Effector memory CD4-positive, alpha-beta T cell (primary cell): Measurements from ENCODE around the gene RDX.
"Not testable (repeated sequence)": the region's sequence is repeated elsewhere in the genome, so short reads cannot be mapped to it uniquely, and the experiment has no call there.

Source experiments
- DNase-seq, 3 donors: peaks; one replicate each; pipeline ENCODE4 v3.0.0-alpha.2; 2020
- H3K27ac ChIP-seq: 2 replicates; pipeline ENCODE4 v1.7.0; 2013; ENCODE audit warnings: mild to moderate bottlenecking, low read length, moderate library complexity; ENCODE audit not compliant: insufficient read depth, poor library complexity, severe bottlenecking
- H3K27me3 ChIP-seq: replicated peaks from 2 replicates; pipeline ENCODE4 v1.7.0; 2013; ENCODE audit warnings: mild to moderate bottlenecking, low read length; ENCODE audit not compliant: insufficient read depth, control insufficient read depth, poor library complexity, severe bottlenecking
- H3K36me3 ChIP-seq: 2 replicates; pipeline ENCODE4 v1.7.0; 2013; ENCODE audit warnings: mild to moderate bottlenecking, low read length, moderate library complexity; ENCODE audit not compliant: control insufficient read depth, insufficient read depth
- H3K4me1 ChIP-seq: 2 replicates; pipeline ENCODE4 v1.7.0; 2013; ENCODE audit warnings: low read length, mild to moderate bottlenecking; ENCODE audit not compliant: control insufficient read depth, insufficient read depth, poor library complexity, severe bottlenecking
- H3K4me3 ChIP-seq: 2 replicates; pipeline ENCODE4 v1.7.0; 2013; ENCODE audit warnings: low read length, low read depth, mild to moderate bottlenecking; ENCODE audit not compliant: insufficient read depth, poor library complexity, severe bottlenecking
- H3K9me3 ChIP-seq: 2 replicates; pipeline ENCODE4 v1.7.0; 2013; ENCODE audit warnings: mild to moderate bottlenecking, low read length, moderate library complexity; ENCODE audit not compliant: control insufficient read depth

RDX gene

DNA sequence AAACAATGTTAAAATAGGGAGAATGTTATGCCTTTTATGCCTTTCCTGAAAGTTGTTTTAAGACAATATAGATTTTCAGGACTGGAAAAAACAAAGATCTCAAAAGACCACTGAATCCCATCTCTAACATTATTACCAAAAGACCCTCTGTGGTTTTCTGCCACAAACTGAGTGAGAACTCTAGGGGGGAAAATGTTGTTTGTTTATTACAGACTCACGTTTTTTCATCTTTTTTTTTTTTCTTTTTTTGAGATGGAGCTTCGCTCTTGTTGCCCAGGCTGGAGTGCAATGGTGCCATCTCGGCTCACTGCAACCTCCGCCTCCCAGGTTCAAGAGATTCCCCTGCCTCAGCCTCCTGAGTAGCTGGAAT is 9.6 kb upstream of the RDX start:
- H3K4me1 ChIP-seq, H3K27me3 ChIP-seq, DNase-seq, H3K27ac ChIP-seq, H3K36me3 ChIP-seq, H3K9me3 ChIP-seq, H3K4me3 ChIP-seq: not testable (repeated sequence)

DNA sequence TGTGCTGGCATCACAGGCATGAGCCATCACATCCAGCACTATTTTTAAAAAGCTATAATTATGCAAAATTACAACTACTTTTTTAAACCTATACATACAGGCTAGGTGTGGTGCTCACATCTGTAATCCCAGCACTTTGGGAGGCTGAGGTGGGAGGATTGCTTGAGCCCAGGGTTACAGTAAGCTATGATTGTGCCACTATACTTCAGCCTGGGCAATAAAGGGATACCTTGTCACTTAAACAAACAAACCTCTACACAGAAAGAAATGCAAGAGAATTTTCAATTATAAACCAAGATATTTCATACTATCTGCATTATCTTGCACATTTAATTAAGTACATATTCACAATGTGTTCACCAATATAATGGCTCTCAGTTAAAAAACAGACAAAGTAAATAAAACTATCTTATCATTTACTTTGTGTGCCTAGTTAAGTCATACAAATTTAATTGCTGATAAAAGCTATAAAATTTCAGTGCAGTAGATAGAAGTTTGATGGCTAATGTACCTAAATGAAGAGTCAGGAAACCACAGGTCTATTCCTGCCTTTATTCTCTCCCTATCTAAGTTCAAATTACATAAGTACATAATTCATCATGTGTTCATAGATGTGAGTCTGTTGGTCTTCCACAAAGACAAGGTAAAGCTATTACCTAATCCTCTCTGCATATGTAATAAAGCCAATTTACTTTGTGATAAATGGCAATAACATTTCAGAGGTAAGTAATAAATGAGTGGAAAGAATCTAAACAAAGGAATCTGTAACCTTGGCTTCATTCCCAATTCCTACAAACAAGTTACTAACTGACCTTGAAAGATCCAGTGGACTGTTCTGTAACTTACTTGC is 9.0 kb upstream of the RDX start:
- no peak for DNase-seq
- Histone ChIP-seq H3K27ac (no peak overlapping the region), H3K27me3 (no peaks in the 10 kb centered on the region), H3K36me3 (no peaks in the 10 kb centered on the region), H3K4me3 (no peak overlapping the region), H3K9me3 (no peaks in the 10 kb centered on the region), H3K4me1 (no peaks in the 10 kb centered on the region)

- Histone ChIP-seq H3K36me3 (no peaks in the 10 kb centered on the region), H3K9me3 (no peaks in the 10 kb centered on the region), H3K27ac (no peak overlapping the region), H3K27me3 (no peaks in the 10 kb centered on the region), H3K4me1 (no peaks in the 10 kb centered on the region), H3K4me3 (no peak overlapping the region)
- no peak for DNase-seq
Observed at GRCh38 chr11:110303414-110303826, 7.0 kb upstream of the RDX start.

- Histone ChIP-seq H3K9me3 (no peaks in the 10 kb centered on the region), H3K27ac (no peak overlapping the region), H3K4me1 (no peaks in the 10 kb centered on the region), H3K27me3 (no peaks in the 10 kb centered on the region), H3K4me3 (no peak overlapping the region), H3K36me3 (no peaks in the 10 kb centered on the region)
- no peak for DNase-seq
Observed at GRCh38 chr11:110301577-110301976, 5.2 kb upstream of the RDX start.

- Histone ChIP-seq H3K4me3 (no peak overlapping the region), H3K4me1 (no peaks in the 10 kb centered on the region), H3K9me3 (no peaks in the 10 kb centered on the region), H3K36me3 (no peaks in the 10 kb centered on the region), H3K27me3 (no peaks in the 10 kb centered on the region), H3K27ac (no peak overlapping the region)
- no peak for DNase-seq
Observed at GRCh38 chr11:110301032-110301431, 4.6 kb upstream of the RDX start.

DNA sequence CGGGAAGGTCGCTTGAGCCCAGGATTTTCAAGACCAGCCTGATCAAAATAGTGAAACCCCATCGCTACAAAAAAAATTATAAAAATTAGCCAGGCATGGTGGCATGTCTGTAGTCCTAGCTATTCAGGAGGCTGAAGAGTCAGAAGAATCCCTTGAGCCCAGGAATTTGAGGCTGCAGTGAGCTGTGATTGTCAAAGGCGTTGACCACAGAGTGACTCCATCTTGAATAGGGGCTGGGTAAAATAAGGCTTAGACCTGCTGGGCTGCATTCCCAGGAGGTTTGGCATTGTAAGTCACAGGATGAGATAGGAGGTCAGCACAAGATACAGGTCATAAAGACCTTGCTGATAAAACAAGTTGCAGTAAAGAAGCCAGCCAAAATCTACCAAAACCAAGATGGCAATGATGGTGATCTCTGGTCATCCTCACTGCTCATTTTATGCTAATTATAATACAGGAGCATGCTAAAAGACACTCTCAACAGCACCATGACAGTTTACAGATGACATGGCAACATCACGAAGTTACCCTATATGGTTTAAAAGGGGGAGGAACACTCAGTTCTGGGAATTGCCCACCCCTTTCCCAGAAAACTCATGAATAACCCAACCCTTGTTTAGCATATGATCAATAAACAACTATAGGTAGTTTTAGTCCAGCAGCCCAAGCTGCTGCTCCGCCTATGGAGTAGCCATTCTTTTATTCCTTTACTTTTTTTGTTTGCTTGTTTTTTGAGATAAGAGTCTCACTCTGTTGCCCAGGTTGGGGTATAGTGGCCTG is 2.8 kb upstream of the RDX start:
- Histone ChIP-seq H3K27me3 (no peaks in the 10 kb centered on the region), H3K27ac (no peak overlapping the region), H3K4me3 (no peak overlapping the region), H3K9me3 (no peaks in the 10 kb centered on the region), H3K4me1 (no peaks in the 10 kb centered on the region), H3K36me3 (no peaks in the 10 kb centered on the region)
- DNase-seq: no peak

- Histone ChIP-seq H3K4me3 (no peak overlapping the region), H3K4me1 (no peaks in the 10 kb centered on the region), H3K9me3 (no peaks in the 10 kb centered on the region), H3K27ac (no peak overlapping the region), H3K36me3 (no peaks in the 10 kb centered on the region), H3K27me3 (no peaks in the 10 kb centered on the region)
- DNase-seq: no peak
Observed at GRCh38 chr11:110298301-110298765, 1.9 kb upstream of the RDX start.

DNA sequence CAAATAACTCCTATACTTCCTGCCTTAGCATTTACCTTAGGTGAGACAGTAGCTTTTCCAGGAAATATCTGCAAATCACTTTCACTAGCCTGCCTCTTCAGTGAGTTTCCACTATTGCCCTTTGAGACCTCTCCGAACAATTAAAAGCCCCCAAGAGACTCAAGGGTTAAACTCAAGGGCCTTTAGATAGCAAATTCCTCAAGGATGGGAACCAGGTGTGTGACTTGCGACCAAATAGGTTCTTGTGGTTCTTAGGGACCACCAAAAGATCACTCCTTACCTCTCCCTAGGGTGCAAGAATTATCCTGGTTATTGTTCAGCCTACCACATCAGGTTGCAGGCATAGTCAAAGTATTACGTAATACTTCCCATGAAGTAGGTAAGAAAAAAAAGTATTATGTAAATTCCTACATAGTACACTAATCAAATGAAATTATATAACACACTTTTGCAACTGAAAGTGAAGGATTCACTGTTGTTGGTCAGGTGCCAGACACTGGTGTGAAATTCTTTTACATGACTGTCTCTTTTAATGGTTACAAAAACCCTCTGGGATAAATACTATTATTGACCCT is 1.4 kb upstream of the RDX start:
- Histone ChIP-seq H3K27ac (no peak overlapping the region), H3K27me3 (no peaks in the 10 kb centered on the region), H3K9me3 (no peaks in the 10 kb centered on the region), H3K4me3 (no peak overlapping the region), H3K36me3 (no peaks in the 10 kb centered on the region), H3K4me1 (no peaks in the 10 kb centered on the region)
- no peak for DNase-seq

DNA sequence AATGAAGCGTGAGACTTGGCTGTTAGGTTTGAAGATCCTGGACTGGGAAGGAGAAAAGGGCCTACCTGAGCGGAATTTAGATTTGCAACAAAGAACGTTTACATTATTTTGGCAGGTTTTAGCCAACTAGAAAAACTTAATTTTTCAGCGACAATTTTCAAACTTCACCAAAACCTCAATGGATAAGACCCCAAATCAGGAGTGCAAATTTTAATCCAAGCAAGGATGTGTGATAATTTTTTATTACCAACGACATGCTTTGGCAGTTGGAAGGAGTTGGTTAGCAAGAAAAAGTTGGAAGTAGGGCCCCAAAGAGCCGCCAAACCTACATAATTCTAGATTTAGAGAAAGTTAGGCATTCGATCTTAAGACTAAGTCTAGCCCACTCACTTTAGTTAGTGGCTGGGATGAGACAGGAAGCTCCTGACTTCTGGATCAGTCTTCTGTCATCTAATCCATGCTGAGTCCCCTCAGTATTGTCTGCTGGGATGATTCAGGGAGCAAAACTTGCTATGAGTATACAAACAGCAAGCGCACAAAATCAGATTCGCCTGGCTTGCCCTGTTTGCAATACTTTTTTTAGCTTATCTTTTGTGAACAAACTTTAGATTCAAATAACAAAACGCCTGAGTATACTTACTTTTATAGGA is 787 bp upstream of the RDX start:
- Histone ChIP-seq H3K4me3 (peak overlapping the region; percentile 44), H3K27me3 (no peaks in the 10 kb centered on the region), H3K9me3 (no peaks in the 10 kb centered on the region), H3K27ac (no peak overlapping the region), H3K36me3 (no peaks in the 10 kb centered on the region), H3K4me1 (no peaks in the 10 kb centered on the region)
- DNase-seq: no peak
